Natural killer cell (primary cell): ENCODE results near the gene NGEF. TPM values are rescaled to one million over a fixed set of nuclear protein-coding genes. Genes with fewer than 3 reads are reported as not detected.

ENCODE experiments used
- ATAC-seq, 3 donors: fragments of 150-1000 bp in 2 of 3; fragments of 200-7000 bp in 1 of 3; cut with Tn5 transposase; 1 replicate in 1 of 3; 2 replicates in 2 of 3; pipeline ENCODE4 v1.10.0; 2021; ENCODE audit warnings: mild to moderate bottlenecking in 2 of 3, moderate library complexity in 2 of 3
- DNase-seq, 2 donors: peaks; one replicate each; pipeline versions ENCODE4 v3.0.0 to v3.0.0-alpha.2; 2013 to 2021; ENCODE audit warnings: mixed read lengths in 1 of 2
- H3K27ac ChIP-seq: one replicate; pipeline ENCODE4 v1.5.1; 2013; ENCODE audit warnings: mild to moderate bottlenecking, low read length
- H3K27me3 ChIP-seq: one replicate; pipeline ENCODE4 v1.6.1; 2013; ENCODE audit warnings: low read length; ENCODE audit not compliant: control insufficient read depth, insufficient read depth
- H3K36me3 ChIP-seq: one replicate; pipeline ENCODE4 v1.6.1; 2013; ENCODE audit warnings: low read length; ENCODE audit not compliant: control insufficient read depth, insufficient read depth
- H3K4me1 ChIP-seq: one replicate; pipeline ENCODE4 v1.6.1; 2013; ENCODE audit warnings: low read length; ENCODE audit not compliant: control insufficient read depth, insufficient read depth
- H3K4me3 ChIP-seq: one replicate; pipeline ENCODE4 v1.5.1; 2013; ENCODE audit warnings: low read length
- H3K9me3 ChIP-seq: one replicate; pipeline ENCODE4 v1.6.1; 2013; ENCODE audit warnings: low read length; ENCODE audit not compliant: control insufficient read depth, insufficient read depth
- H3K27ac Mint-ChIP-seq, 2 donors: one replicate each; pipeline ENCODE4 v1.8.0; 2022; ENCODE audit warnings: mild to moderate bottlenecking in 2 of 2, mixed read lengths in 2 of 2, moderate library complexity in 1 of 2
- H3K27me3 Mint-ChIP-seq, 2 donors: one replicate each; pipeline ENCODE4 v1.8.0; 2022; ENCODE audit warnings: low read depth in 2 of 2, mixed read lengths in 2 of 2
- H3K36me3 Mint-ChIP-seq: one replicate; pipeline ENCODE4 v1.8.0; 2022; ENCODE audit warnings: mixed read lengths
- H3K4me1 Mint-ChIP-seq, 2 donors: one replicate each; pipeline ENCODE4 v1.8.0; 2022; ENCODE audit warnings: mixed read lengths in 2 of 2
- H3K4me3 Mint-ChIP-seq: one replicate; pipeline ENCODE4 v1.8.0; 2022; ENCODE audit warnings: mild to moderate bottlenecking, moderate library complexity, mixed read lengths
- H3K9me3 Mint-ChIP-seq, 2 donors: one replicate each; pipeline ENCODE4 v1.8.0; 2022; ENCODE audit warnings: mixed read lengths in 2 of 2
- WGBS: methylation state at CpG from one replicate; pipeline ENCODE4 v1.1.7; 2013; ENCODE audit warnings: missing lambda C conversion rate; ENCODE audit not compliant: insufficient coverage; 5-methylcytosine and 5-hydroxymethylcytosine counted together
- intact Hi-C: fragments of 100-400 bp; cut with micrococcal nuclease; formaldehyde crosslinking; loops from one replicate; pipeline ENCODE4 v1.14.2; 2022
- total RNA-seq, 4 donors: library from RNA; stranded (reverse); fragments of 120-200 nt in 1 of 4; gene quantifications; one replicate each; pipeline versions ENCODE4 v1.2.3 to v1.2.4, GENCODE V29; 2013 to 2022
- TF ChIP-seq, protein P1 (sequence below): fragments of 200-600 bp; IDR thresholded peaks from one replicate; pipeline ENCODE4 v1.8.0; 2022; ENCODE audit warnings: antibody characterized with exemption

The NGEF gene, protein sequence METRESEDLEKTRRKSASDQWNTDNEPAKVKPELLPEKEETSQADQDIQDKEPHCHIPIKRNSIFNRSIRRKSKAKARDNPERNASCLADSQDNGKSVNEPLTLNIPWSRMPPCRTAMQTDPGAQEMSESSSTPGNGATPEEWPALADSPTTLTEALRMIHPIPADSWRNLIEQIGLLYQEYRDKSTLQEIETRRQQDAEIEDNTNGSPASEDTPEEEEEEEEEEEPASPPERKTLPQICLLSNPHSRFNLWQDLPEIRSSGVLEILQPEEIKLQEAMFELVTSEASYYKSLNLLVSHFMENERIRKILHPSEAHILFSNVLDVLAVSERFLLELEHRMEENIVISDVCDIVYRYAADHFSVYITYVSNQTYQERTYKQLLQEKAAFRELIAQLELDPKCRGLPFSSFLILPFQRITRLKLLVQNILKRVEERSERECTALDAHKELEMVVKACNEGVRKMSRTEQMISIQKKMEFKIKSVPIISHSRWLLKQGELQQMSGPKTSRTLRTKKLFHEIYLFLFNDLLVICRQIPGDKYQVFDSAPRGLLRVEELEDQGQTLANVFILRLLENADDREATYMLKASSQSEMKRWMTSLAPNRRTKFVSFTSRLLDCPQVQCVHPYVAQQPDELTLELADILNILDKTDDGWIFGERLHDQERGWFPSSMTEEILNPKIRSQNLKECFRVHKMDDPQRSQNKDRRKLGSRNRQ
- total RNA-seq: not detected
- total RNA-seq (2013): not detected

DNA sequence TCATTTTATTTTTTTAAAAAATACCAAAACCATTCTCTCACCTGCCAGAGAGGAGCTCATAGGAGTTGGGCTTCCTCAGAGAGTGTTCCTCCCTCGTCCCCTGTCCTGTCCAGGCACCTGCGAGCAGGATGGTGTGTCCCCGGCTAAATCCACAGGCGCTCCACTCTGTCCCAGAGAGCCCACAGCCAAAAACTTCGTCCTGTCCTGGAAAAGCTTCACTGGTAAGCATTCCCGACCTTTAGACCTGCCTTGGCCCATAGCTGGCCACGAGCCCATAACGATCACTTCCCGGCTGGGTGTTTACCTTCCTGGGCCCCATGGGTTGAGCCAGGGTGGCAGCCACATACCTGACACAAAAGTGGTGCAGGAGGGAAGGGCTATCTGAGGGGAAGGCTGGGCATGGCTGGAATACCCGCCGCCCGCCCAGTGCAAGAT lies at the start of gene NGEF:
Gene NGEF, minus strand, starts transcription at position 230 of the 435 bp plus-strand sequence. CDS start 38,366 bp downstream, outside the sequence.
- Histone ChIP-seq H3K27ac (no peak within 1 kb of the TSS), H3K36me3 (no peaks in the 10 kb centered on the region), H3K9me3 (no peaks in the 10 kb centered on the region), H3K4me3 (no peak within 1 kb of the TSS), H3K27me3 (no peaks in the 10 kb centered on the region), H3K4me1 (no peaks in the 10 kb centered on the region)
- TF ChIP-seq, protein P1, sequence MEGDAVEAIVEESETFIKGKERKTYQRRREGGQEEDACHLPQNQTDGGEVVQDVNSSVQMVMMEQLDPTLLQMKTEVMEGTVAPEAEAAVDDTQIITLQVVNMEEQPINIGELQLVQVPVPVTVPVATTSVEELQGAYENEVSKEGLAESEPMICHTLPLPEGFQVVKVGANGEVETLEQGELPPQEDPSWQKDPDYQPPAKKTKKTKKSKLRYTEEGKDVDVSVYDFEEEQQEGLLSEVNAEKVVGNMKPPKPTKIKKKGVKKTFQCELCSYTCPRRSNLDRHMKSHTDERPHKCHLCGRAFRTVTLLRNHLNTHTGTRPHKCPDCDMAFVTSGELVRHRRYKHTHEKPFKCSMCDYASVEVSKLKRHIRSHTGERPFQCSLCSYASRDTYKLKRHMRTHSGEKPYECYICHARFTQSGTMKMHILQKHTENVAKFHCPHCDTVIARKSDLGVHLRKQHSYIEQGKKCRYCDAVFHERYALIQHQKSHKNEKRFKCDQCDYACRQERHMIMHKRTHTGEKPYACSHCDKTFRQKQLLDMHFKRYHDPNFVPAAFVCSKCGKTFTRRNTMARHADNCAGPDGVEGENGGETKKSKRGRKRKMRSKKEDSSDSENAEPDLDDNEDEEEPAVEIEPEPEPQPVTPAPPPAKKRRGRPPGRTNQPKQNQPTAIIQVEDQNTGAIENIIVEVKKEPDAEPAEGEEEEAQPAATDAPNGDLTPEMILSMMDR: no peak
- H3K27me3 Mint-ChIP-seq: peaks cover 0 to 2% of the 10 kb centered on the region in 2 donors
- no peaks in the 10 kb centered on the region for H3K4me1 Mint-ChIP-seq
- H3K27ac Mint-ChIP-seq: no peak within 1 kb of the TSS
- H3K4me3 Mint-ChIP-seq: no peak within 1 kb of the TSS
- no peaks in the 10 kb centered on the region for H3K36me3 Mint-ChIP-seq
- no peak for ATAC-seq
- 95% methylated on average over 12 of the region's 12 CpGs for WGBS
- DNase-seq: no peak
- H3K9me3 Mint-ChIP-seq: peaks cover 0 to 3% of the 10 kb centered on the region in 2 donors
- intact Hi-C loops: no loop called here

DNA sequence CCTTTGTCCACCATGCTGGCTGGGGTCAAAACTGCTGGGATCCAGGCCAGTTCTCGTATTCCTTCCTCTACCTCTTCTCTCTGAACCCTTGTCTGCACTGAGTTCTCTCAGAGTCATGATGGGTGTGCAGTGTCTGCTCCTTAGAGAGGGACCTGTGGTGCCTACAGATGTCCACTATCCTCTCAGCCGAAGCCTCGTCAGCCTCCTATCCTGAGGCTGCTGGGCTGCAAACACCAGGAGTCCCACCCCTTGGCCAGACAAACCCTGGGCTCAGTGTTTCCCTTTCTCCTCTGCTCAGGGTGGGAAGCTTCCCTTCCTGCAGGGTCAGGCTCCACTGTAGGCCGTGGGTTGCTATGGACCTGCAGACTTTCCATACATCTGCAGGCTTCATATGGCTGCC lies 49.4 kb upstream of the NGEF start:
- 12% methylated on average over 4 of the region's 4 CpGs for WGBS
- peaks cover 68 to 79% of the 10 kb centered on the region in 2 donors for H3K4me1 Mint-ChIP-seq
- ATAC-seq (no peak), DNase-seq (peak in 1 of 2 donors; percentile 17)
- peak overlapping the region; percentile 93 for H3K27ac ChIP-seq
- no peaks in the 10 kb centered on the region for H3K9me3 Mint-ChIP-seq
- TF ChIP-seq, protein P1: no peak
- peaks cover 21% of the 10 kb centered on the region for H3K36me3 ChIP-seq
- peak overlapping the region; percentile 91 for H3K4me3 ChIP-seq
- no peaks in the 10 kb centered on the region for H3K27me3 ChIP-seq
- peak overlapping the region; percentile 89 for H3K4me3 Mint-ChIP-seq
- H3K4me1 ChIP-seq: peaks cover 72% of the 10 kb centered on the region
- no peaks in the 10 kb centered on the region for H3K9me3 ChIP-seq
- H3K27ac Mint-ChIP-seq: peak overlapping the region; percentile 90 to 92
- H3K27me3 Mint-ChIP-seq: no peaks in the 10 kb centered on the region
- intact Hi-C loops: loop anchor here (5.0 kb wide), 3 partner anchors 40 to 190 kb away; partner anchors contain the start of gene ATG16L1
- no peaks in the 10 kb centered on the region for H3K36me3 Mint-ChIP-seq

DNA sequence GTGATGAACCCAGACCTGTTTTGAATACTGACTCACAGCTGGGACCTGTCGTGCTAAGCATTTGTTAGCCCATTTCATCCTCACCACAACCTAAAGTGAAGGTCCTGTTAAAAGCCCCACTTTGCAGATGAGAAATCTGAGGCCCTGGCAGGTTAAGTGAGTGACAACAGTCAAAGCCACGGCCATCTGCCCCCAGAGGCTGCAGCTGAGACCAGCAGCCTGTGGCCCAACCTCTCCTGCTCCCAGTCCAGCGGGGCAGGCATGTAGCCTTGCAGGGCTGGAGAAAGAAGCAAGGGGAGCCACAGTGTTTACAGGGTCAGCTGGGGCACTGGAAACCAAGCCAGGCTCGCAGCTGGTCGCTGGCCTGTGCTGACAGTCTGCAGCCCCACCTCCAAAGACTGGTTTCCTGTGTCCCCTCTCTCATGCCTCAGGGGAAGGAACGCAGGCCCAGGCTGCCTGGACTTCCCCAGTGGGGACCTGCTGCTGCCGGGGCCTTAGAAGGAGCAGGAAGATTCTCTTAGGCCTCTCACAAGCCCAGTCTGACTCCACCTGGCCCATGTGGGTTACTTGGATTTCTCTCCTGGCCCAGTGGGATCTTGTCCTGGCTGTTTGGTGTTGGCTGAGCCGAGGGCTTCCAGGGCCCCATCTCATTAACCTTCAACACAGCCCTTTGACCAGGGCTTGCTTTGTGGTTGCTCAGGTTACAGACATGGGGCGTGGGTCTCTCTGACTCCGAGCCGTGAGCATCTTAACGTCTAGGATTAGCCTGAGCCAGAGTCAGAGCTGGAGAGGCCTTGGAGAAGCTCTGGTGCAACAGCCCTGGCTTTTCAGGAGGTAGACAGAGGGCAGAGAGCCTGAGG lies 48.8 kb upstream of the NGEF start:
- peak overlapping the region; percentile 89 for H3K4me3 Mint-ChIP-seq
- DNase-seq: peak in 1 of 2 donors; percentile 53
- Histone ChIP-seq H3K4me3 (peak overlapping the region; percentile 91), H3K36me3 (peaks cover 15% of the 10 kb centered on the region), H3K27ac (peak overlapping the region; percentile 93), H3K4me1 (peaks cover 68% of the 10 kb centered on the region), H3K9me3 (no peaks in the 10 kb centered on the region), H3K27me3 (no peaks in the 10 kb centered on the region)
- peak overlapping the region; percentile 90 to 92 for H3K27ac Mint-ChIP-seq
- H3K36me3 Mint-ChIP-seq: no peaks in the 10 kb centered on the region
- no peaks in the 10 kb centered on the region for H3K9me3 Mint-ChIP-seq
- TF ChIP-seq, protein P1: peak; percentile 33
- no peaks in the 10 kb centered on the region for H3K27me3 Mint-ChIP-seq
- intact Hi-C loops: loop anchor here (1.0 to 5.0 kb wide), 6 partner anchors 8 to 190 kb away; partner anchors contain the start of gene ATG16L1
- H3K4me1 Mint-ChIP-seq: peaks cover 61 to 73% of the 10 kb centered on the region in 2 donors
- ATAC-seq: peak; percentile 44 to 53 (median 45)
- WGBS: under 1% methylated on average over 12 of the region's 12 CpGs
